Measurements from ENCODE around the gene RBBP9. TPM values are rescaled to one million over a fixed set of nuclear protein-coding genes. Genes with fewer than 3 reads are reported as not detected.

Gene RBBP9
- total RNA-seq, 1 donor from 2014 or later, result 14.2 TPM

GRCh38 chr20:18465536-18466200, 31.4 kb downstream of the RBBP9 start:
- Mint-ChIP-seq H3K4me1 (ENCODE audit: low read depth) (peaks cover 28% of the 10 kb centered on the region), H3K36me3 (ENCODE audit: low read depth) (no peaks in the 10 kb centered on the region), H3K27ac (ENCODE audit: unreplicated experiment) (no peak overlapping the region), H3K4me3 (ENCODE audit: unreplicated experiment) (peak overlapping the region; percentile 96), H3K27me3 (ENCODE audit: low read depth) (no peaks in the 10 kb centered on the region), H3K9me3 (ENCODE audit: low read depth) (no peaks in the 10 kb centered on the region)
- TF ChIP-seq CTCF (IDR thresholded peaks at IDR 0.05), result no peak
- no peak for DNase-seq (ENCODE audit: low spot score)

- no peak for TF ChIP-seq CTCF (IDR thresholded peaks at IDR 0.05)
- no peak overlapping the region for H3K4me3 Mint-ChIP-seq (ENCODE audit: unreplicated experiment)
- H3K4me1 Mint-ChIP-seq (ENCODE audit: low read depth), result no peaks in the 10 kb centered on the region
- H3K27me3 Mint-ChIP-seq (ENCODE audit: low read depth), result no peaks in the 10 kb centered on the region
- peaks cover 2% of the 10 kb centered on the region for H3K36me3 Mint-ChIP-seq (ENCODE audit: low read depth)
- no peak overlapping the region for H3K27ac Mint-ChIP-seq (ENCODE audit: unreplicated experiment)
- H3K9me3 Mint-ChIP-seq (ENCODE audit: low read depth), result peaks cover 17% of the 10 kb centered on the region
- no peak for DNase-seq (ENCODE audit: low spot score)
These were observed 40.4 kb downstream of the RBBP9 start for GRCh38 chr20:18456600-18456999.

GRCh38 chr20:18443886-18444285, 53.1 kb downstream of the RBBP9 start:
- Mint-ChIP-seq H3K27me3 (ENCODE audit: low read depth) (no peaks in the 10 kb centered on the region), H3K36me3 (ENCODE audit: low read depth) (peaks cover 1% of the 10 kb centered on the region), H3K4me3 (ENCODE audit: unreplicated experiment) (no peak overlapping the region), H3K27ac (ENCODE audit: unreplicated experiment) (no peak overlapping the region), H3K4me1 (ENCODE audit: low read depth) (no peaks in the 10 kb centered on the region), H3K9me3 (ENCODE audit: low read depth) (no peaks in the 10 kb centered on the region)
- TF ChIP-seq CTCF (IDR thresholded peaks at IDR 0.05), result no peak
- DNase-seq (ENCODE audit: low spot score), result no peak

- no peak for DNase-seq (ENCODE audit: low spot score)
- Mint-ChIP-seq H3K36me3 (ENCODE audit: low read depth) (peaks cover 2% of the 10 kb centered on the region), H3K4me1 (ENCODE audit: low read depth) (no peaks in the 10 kb centered on the region), H3K27ac (ENCODE audit: unreplicated experiment) (no peak overlapping the region), H3K9me3 (ENCODE audit: low read depth) (no peaks in the 10 kb centered on the region), H3K27me3 (ENCODE audit: low read depth) (no peaks in the 10 kb centered on the region), H3K4me3 (ENCODE audit: unreplicated experiment) (no peak overlapping the region)
- no peak for TF ChIP-seq CTCF (IDR thresholded peaks at IDR 0.05)
These were observed 56.6 kb downstream of the RBBP9 start for GRCh38 chr20:18440403-18440802.

- no peak for DNase-seq (ENCODE audit: low spot score)
These were observed 60.2 kb downstream of the RBBP9 start for GRCh38 chr20:18436847-18437246.

More at GRCh38 chr20:18436847-18437246, 60.2 kb downstream of the RBBP9 start:
- Mint-ChIP-seq H3K36me3 (ENCODE audit: low read depth) (peaks cover 2% of the 10 kb centered on the region), H3K27me3 (ENCODE audit: low read depth) (no peaks in the 10 kb centered on the region), H3K27ac (ENCODE audit: unreplicated experiment) (no peak overlapping the region), H3K4me3 (ENCODE audit: unreplicated experiment) (no peak overlapping the region), H3K4me1 (ENCODE audit: low read depth) (no peaks in the 10 kb centered on the region), H3K9me3 (ENCODE audit: low read depth) (no peaks in the 10 kb centered on the region)
- TF ChIP-seq CTCF (IDR thresholded peaks at IDR 0.05), result no peak

Small RNA genes within 50 kb of the gene (microRNA-seq; reads per million reads assigned to microRNA genes)
- not detected for gene MIR3192 (ENCODE audit: borderline number of aligned reads)

Other genes with a start within 250 kb of the RBBP9 start
- 16.7 to 18.6 TPM (median 17.9 TPM) in 3 replicates for gene ZNF133, start 208.7 kb downstream of the RBBP9 start, total RNA-seq
- 1.5 to 1.9 TPM (median 1.5 TPM) in 3 replicates for gene DZANK1, start 30.2 kb downstream of the RBBP9 start, total RNA-seq
- gene POLR3F, start 29.8 kb downstream of the RBBP9 start, total RNA-seq, result 8.1 to 10.2 TPM (median 9.3 TPM) in 3 replicates
- gene SEC23B, start 10.7 kb upstream of the RBBP9 start, total RNA-seq, result 38.5 to 53.9 TPM (median 38.9 TPM) in 3 replicates
- 37.9 to 47.7 TPM (median 39.6 TPM) in 3 replicates for gene SMIM26, start 70.2 kb upstream of the RBBP9 start, total RNA-seq
- 19.7 to 22.2 TPM (median 21.9 TPM) in 3 replicates for gene DTD1, start 90.8 kb upstream of the RBBP9 start, total RNA-seq

All from chondrocyte (in vitro differentiated cells).